ENCODE results near the gene IFT122.

Gene IFT122

DNA sequence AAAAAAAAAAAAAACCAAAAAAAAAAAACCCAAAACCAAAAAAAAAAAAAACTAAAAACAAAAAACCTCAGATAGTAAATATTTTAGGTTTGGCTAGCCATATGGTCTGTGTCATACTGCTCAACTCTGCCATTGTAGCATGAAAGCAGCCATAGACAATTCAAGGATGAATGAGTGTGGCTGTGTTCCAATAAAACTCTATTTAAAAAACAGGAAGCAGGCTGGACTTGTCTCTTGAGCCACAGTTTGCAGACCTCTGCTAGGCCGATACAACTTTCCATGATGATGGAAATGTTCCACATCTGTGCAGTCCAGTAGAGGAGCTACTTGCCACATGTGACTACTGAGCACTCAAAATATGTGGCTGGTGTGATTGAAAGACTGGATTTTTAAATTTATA lies 22.7 kb upstream of the IFT122 start:
- DNase-seq, result no peak

- no peak for DNase-seq
Measured at GRCh38 chr3:129418041-129418973, 21.7 kb upstream of the IFT122 start.

- no peak for DNase-seq
Measured at GRCh38 chr3:129419476-129419875, 20.5 kb upstream of the IFT122 start.

DNA sequence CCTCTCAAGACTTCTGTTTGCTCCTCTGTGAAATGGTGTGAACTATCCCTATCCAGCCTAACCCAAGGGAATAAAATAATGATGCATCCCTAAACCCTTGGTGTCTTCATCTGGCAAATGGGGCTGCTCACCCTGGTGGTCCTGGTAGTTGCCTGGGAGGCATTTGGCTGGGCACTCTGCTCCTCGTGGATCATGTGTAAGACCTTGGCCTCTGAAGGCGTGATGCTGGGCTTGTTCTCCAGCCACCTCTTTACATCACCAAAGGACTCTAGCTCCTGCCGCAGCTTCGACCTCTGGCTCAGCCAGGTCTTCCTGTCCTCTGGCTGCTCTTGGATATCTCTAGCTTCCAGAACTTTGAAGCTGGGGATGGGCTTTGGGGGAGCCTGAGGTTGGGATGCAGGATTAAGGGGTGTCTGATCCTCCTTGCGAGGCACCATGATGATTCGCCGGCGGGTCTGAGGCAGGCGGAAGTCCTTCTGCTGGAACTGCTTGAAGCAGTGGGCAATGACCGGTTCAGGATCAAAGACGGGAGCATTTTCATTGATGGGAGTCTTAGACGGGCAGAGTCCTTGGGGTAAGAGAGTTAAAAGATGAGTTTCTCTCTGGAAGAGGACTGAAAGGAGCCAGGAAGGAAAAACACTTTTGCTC lies 18.7 kb upstream of the IFT122 start:
- DNase-seq, result no peak

DNA sequence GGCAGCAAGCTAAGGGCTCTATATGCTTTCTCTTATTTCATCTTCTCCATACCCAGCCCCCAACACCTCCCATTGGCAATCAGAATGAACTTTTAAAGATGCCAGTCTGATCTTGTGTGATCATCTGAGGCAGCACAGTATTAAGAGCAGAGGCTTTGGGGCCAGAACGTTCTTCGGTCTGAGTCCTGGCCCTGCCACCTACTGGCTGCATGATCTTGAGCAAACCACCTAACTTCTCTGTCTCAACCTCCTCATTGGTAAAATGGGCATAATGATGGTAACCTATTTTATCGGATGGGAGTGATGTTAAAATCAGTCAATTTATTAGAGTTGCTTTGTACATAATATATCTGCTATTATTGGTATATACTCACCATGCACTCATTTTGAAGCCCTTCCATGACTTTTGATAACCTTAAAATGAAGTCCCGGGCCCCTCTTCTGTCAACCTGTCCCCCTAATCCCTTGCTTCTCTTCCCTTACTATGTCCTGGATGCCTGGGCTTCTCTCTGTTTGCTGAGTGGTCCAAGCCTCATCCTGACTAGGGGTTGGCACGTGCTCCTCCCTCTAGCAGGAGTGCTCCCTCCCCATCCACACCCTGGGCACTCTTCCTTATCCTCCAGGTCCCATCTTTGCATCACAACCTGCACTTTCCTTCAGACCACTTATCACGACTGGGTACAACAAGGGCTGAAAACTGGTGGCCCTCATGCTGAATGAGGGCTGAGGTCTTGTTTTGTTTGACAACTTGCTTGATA lies 17.9 kb upstream of the IFT122 start:
- no peak for DNase-seq

DNA sequence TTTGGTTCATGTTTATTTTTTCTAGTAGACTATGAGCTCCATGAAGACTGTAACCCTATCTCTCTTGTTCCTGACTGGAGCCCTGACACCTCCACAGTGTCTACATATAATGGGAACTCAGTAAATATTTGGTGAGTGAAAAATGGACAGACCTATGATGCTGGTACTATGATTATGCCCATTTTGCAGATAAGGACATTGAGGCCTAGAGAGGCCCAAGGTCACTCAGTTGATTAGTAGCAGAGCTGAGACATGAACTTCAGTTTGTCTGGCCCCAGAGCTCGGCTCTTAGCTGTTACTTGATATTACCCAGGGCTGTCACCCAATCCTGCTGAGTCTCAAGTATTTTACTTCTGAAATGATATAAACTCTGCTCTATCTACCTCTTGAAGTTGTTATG lies 17.1 kb upstream of the IFT122 start:
- DNase-seq, result no peak

DNA sequence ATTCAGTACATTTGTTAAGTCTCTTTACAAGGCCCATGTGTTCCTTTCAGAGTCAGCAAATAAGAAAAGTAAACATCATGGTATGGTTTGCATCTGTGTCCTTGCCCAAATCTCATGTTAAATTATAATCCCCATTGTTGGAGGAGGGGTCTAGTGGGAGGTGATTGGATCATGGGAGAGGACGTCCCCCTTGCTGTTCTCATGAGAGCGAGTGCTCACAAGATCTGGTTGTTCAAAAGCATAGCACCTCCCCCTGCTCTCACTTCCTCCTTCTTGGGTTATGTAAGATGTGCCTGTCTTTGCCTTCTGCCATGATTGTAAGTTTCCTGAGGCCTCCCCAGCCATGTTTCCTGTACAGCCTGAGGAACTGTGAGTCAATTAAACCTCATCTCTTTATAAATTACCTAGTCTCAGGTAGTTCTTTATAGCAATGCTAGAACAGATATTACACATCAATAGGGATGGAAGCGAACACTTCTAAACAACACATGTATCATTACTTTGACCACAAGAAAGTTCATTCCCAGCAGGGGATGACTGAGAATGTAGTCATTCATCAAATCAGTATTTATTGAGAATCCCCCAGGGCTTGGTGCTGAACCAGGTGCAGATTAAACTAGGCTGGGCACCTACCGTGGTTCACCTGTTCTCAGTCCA lies 15.7 kb upstream of the IFT122 start:
- DNase-seq, result peak; percentile 3

GRCh38 chr3:129425213-129425612 lies 14.8 kb upstream of the IFT122 start:
- DNase-seq, result no peak

DNA sequence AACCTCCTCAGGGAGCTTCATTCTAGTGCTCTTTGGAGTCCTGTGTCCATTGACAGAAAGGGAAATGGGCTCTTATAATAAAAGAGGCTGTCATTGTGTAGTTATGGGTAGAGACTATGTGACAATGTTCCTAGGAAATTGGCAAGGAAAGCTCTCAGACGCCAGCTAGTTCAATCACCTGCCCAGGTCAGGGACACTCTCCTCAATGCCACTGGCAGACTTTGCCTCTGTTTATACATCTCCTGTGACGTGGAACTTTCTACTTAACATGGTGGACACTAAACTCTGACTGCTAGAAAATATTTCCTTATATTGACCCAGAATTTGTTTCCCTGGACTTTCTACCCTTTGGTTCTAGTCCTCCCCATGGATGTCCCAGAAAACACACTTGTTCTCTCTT lies 14.4 kb upstream of the IFT122 start:
- no peak for DNase-seq

DNA sequence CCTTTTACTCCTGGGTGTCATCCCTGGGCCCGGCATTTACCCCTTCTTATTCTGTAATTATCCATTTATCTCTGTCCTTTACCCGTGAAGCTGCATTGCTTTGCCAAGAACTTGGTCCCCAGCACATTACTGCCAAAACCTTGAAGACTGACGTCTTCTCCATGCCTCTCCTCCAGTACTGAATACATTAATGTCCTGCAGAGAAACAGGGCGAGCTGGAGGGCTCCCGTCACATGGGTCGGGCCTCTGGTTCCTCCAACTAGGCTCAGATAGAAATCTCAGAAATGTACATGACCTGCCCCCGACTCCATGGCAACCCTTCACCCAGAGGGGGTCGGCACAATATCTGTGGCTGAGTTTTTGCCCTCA lies 12.0 kb upstream of the IFT122 start:
- no peak for DNase-seq

DNA sequence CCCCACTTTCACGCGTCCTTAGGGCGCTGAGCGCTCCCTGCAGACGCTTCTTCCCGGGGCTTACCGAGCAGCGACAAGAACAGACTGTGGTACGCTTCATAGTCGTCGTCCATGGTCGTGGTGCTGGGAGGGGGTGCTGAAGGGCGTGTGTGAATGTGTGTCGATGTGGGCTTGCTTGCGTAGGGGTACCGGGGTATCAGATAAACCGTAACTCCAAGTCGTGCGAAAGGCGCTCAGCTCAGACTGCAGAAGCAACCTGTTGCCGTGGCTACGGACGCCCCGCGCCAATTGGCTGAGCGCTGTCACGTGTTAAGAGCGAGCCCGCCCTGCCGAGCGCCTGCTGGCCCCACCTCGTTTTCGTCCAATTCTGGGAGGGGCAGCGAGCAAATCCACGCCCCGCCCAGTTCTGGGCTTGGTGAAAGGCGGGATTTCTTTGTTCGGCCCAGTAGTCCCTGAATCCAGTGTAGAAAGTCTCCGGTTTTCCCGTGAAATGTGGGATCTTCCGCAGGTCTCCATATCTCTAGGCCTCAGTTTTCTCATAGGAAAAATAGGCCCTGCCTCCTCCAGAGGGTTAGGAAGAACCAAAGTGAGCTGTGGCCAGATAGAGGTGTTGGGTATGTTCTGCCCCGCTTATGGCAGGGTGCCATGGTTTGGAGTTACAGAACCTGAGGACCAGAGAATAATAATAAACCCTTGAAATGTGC lies 11.5 kb upstream of the IFT122 start, which contains the start of gene EFCAB12:
Gene EFCAB12, minus strand, starts transcription at position 261 of the 704 bp plus-strand sequence. Its CDS starts 148 bp downstream, at position 113.
- DNase-seq, result peak; percentile 96

DNA sequence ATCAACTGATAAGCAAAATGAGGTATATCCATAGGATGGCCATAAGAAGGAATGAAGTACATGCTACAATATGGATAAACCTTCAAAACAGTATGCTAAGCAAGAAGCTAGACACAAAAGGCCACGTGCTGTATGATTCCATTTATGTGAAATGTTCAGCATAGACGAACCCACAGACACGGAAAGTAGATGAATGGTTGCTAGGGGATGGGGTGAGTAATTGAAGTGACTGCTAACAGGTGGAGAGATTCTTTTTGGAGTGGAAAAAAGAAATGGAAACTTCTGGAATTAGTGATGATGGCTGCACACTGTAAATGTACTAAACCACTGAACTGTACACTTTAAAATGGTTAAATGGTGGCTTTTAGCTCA lies 11.0 kb upstream of the IFT122 start:
- no peak for DNase-seq

GRCh38 chr3:129429602-129430001 lies 10.4 kb upstream of the IFT122 start:
- DNase-seq, result no peak

GRCh38 chr3:129432036-129432435 lies 8.0 kb upstream of the IFT122 start:
- no peak for DNase-seq

DNA sequence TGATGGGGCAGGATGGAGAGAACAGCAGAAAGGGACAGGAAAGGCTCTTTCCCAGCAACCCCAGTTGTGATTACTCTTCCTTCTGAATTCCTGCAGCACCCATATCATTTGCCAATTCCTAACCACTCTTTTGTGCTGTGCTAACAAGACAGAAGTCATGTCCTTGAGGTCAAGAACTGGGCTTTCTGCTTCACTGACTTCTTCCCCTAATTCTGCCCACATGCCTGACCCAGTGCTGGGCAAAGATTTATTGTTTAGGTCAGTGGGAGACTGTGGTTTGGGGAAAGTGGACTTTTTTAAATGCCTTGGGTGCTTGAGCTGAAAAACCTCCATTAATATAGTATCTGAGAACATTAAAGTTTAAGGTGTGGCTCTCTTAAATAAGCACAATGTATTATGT lies 7.4 kb upstream of the IFT122 start:
- DNase-seq, result no peak

- no peak for DNase-seq
Measured at GRCh38 chr3:129433565-129433964, 6.5 kb upstream of the IFT122 start.

DNA sequence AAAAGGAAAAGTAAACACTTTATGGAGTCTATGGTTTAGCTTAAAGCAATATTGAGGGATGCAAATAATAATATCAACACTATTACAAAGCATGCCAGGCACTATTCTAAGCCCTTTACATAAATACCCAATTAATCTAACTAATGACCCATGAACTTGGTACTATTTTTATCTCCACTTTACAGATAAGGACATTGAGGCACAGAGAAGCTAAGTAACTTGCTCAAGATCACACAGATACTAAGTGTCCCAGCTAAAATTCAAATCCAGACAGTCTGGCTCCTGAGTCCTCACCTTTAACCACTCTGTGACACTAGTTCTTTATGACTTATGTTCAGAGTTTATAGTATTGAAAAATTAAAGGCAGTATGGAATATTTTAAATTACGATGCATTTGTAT lies 5.9 kb upstream of the IFT122 start:
- no peak for DNase-seq

GRCh38 chr3:129435367-129435766 lies 4.7 kb upstream of the IFT122 start:
- DNase-seq, result no peak

GRCh38 chr3:129439226-129439816 lies 703 bp upstream of the IFT122 start:
- DNase-seq, result peak; percentile 27

DNA sequence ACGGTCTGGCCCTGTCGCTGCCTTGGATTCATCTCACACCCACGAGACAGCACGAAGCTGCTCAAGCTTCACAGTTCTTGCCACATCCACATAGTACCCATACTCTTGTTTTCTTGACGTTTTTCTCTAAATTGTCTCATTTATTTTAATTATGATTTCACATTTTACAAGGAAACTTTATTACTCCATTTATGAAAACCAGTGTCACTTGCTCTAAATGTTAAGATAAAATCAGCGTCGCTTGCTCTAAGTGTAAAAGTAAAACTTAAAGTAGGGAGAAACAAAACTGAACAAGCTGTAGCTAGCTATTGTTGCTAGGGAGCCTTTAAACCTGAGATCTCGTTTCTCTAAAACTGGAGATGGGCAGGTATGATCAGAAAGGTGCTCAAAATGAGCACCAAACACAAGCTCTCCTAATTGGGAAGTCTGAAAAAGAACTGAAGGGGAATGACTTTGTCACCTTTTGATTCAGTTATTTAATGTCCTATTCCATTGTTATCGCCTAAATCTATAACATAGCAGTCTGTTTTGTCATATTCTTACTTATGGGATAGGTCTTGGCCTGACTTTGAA lies 680 bp downstream of the IFT122 start:
- no peak for DNase-seq

- no peak for DNase-seq
Measured at GRCh38 chr3:129441215-129441614, 1.2 kb downstream of the IFT122 start.

- no peak for DNase-seq
Measured at GRCh38 chr3:129441782-129442181, 1.8 kb downstream of the IFT122 start.

Measured in NCI-H774 (cell line).